Measurements from ENCODE around the gene ABCD4. TPM values are rescaled to one million over a fixed set of nuclear protein-coding genes. Genes with fewer than 3 reads are reported as not detected.

ABCD4 gene
- total and polyA plus RNA-seq, 2 donors (not counting 3 experiments of a cell fraction or from before 2014, with no cell fraction given) = 58.2 to 84.2 TPM

DNA sequence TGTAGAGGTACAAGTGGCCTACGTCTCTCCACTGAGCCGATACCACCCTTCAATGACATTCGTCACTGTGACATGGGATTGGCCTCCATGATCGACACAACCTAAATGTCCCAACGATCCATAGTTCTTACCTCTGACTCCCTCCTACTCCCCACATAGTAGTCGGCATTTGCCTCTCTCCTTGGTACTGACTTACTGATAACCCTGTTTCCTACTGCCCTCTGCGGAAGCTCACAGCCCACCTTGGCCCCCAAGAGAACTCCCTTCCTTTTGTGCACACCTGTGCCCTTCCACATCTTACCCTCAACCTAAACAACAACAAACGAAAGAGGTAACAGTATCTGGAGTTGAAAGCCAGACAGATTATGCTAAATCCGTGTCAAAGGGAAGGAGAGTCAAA is 39.6 kb downstream of the ABCD4 start:
- Histone ChIP-seq H3K4me2 (ENCODE audit: insufficient read depth, low read length) (no peak overlapping the region), H3K4me1 (ENCODE audit: control insufficient read depth, extremely low read depth, insufficient read depth, low read length) (peaks cover 2% of the 10 kb centered on the region), H3K27ac (ENCODE audit: insufficient read depth, low read depth, low read length) (no peak overlapping the region), H4K20me1 (replicated peaks; ENCODE audit: control insufficient read depth, extremely low read depth, insufficient read depth, low read length) (no peaks in the 10 kb centered on the region), H3K9me1 (replicated peaks; ENCODE audit: control insufficient read depth, extremely low read depth, insufficient read depth, low read length) (no peaks in the 10 kb centered on the region), H3K36me3 (ENCODE audit: control insufficient read depth in 2 of 2, extremely low read depth in 1 of 2, insufficient read depth in 2 of 2, low read length in 2 of 2) (no peaks in the 10 kb centered on the region), H3K27me3 (ENCODE audit: control insufficient read depth in 2 of 2, insufficient read depth in 2 of 2, low read length in 2 of 2) (no peaks in the 10 kb centered on the region), H2AFZ (ENCODE audit: low read depth, low read length) (no peak overlapping the region), H3K9ac (replicated peaks; ENCODE audit: extremely low read depth, insufficient read depth, low read length) (no peak overlapping the region), H3K79me2 (ENCODE audit: control insufficient read depth, insufficient read depth, low read length) (no peaks in the 10 kb centered on the region), H3K4me3 (replicated peaks in 1 of 3; ENCODE audit: insufficient read depth in 1 of 3, low read depth in 1 of 3, low read length in 3 of 3) (no peak overlapping the region), H3K9me3 (replicated peaks; ENCODE audit: control insufficient read depth, insufficient read depth, low read length) (no peaks in the 10 kb centered on the region)
- no TSS peak for BruUV-seq (replicated peaks)
- no peak for TF ChIP-seq POLR2A (IDR thresholded peaks at IDR 0.05; ENCODE audit: low read depth, low read length)
- TF ChIP-seq, protein P1, sequence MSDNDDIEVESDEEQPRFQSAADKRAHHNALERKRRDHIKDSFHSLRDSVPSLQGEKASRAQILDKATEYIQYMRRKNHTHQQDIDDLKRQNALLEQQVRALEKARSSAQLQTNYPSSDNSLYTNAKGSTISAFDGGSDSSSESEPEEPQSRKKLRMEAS (IDR thresholded peaks at IDR 0.05; ENCODE audit: insufficient read depth, insufficient read length) = no peak
- TF ChIP-seq POLR2AphosphoS5 (IDR thresholded peaks at IDR 0.05; ENCODE audit: insufficient read depth, low read depth, low read length) = no peak
- TF ChIP-seq MYC (IDR thresholded peaks at IDR 0.05; ENCODE audit: low read depth, low read length) = no peak
- no peak for TF ChIP-seq FOS (IDR thresholded peaks at IDR 0.05; ENCODE audit: borderline replicate concordance, insufficient read depth, low read length)
- TF ChIP-seq EZH2 (IDR thresholded peaks at IDR 0.05; ENCODE audit: borderline replicate concordance, low read depth, low read length, severe bottlenecking) = no peak
- TF ChIP-seq, protein P2, sequence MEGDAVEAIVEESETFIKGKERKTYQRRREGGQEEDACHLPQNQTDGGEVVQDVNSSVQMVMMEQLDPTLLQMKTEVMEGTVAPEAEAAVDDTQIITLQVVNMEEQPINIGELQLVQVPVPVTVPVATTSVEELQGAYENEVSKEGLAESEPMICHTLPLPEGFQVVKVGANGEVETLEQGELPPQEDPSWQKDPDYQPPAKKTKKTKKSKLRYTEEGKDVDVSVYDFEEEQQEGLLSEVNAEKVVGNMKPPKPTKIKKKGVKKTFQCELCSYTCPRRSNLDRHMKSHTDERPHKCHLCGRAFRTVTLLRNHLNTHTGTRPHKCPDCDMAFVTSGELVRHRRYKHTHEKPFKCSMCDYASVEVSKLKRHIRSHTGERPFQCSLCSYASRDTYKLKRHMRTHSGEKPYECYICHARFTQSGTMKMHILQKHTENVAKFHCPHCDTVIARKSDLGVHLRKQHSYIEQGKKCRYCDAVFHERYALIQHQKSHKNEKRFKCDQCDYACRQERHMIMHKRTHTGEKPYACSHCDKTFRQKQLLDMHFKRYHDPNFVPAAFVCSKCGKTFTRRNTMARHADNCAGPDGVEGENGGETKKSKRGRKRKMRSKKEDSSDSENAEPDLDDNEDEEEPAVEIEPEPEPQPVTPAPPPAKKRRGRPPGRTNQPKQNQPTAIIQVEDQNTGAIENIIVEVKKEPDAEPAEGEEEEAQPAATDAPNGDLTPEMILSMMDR (IDR thresholded peaks at IDR 0.05; ENCODE audit: extremely low read depth in 1 of 2, insufficient read depth in 1 of 2, low read depth in 1 of 2, low read length in 2 of 2) = no peak
- TF ChIP-seq GATA2 (IDR thresholded peaks at IDR 0.05; ENCODE audit: insufficient read depth, insufficient read length, low read depth, low read length) = no peak
- TF ChIP-seq JUN (IDR thresholded peaks at IDR 0.05; ENCODE audit: borderline replicate concordance, insufficient read depth, insufficient read length, low read depth) = no peak
- ChIA-PET POLR2A (no interaction called here), CTCF (interaction anchor here (1.3 kb wide), 1 partner anchor 11 kb away, joined by 3 read pairs; no protein-coding TSS in a partner anchor)
- dilution Hi-C loops (cut with MboI; ENCODE audit: extremely low pct_ligation_motif_present, low sequenced_read_pairs) (no loop called here), intact Hi-C loops (cut with micrococcal nuclease) (no loop called here)
- FAIRE-seq = no peak
- no peak for DNase-seq (ENCODE audit: low read depth, low spot score)
